ENCODE data around the gene KMT2C.
"Not testable (repeated sequence)": the region's sequence is repeated elsewhere in the genome, so short reads cannot be mapped to it uniquely, and the experiment has no call there.

KMT2C gene

GRCh38 chr7:152231089-152231488 is 204.7 kb downstream of the KMT2C start:
- DNase-seq (ENCODE audit: low read depth in 2 of 2, low spot score in 1 of 2), result no peak

DNA sequence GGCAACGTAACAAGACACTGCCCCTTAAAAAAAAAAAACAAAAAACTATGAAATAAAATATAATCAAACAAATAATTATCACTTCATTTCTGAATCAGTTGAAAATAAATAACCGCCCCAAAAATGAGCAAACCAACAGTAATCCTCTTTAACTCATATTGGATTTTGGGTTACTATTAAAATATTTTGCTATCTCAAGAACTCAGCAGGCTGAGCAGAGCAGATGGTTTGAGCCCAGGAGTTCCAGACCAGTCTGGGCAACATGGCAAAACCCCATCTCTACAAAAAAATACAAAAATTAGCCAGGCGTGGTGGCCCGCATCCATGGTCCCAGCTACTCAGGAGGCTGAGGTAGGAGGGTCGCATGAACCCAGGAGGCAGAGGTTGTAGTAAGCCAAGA is 216.2 kb downstream of the KMT2C start:
- DNase-seq (ENCODE audit: low read depth in 2 of 2, low spot score in 1 of 2), result not testable (repeated sequence)

GRCh38 chr7:152208766-152209165 is 227.0 kb downstream of the KMT2C start:
- not testable (repeated sequence) for DNase-seq (ENCODE audit: low read depth in 2 of 2, low spot score in 1 of 2)

DNA sequence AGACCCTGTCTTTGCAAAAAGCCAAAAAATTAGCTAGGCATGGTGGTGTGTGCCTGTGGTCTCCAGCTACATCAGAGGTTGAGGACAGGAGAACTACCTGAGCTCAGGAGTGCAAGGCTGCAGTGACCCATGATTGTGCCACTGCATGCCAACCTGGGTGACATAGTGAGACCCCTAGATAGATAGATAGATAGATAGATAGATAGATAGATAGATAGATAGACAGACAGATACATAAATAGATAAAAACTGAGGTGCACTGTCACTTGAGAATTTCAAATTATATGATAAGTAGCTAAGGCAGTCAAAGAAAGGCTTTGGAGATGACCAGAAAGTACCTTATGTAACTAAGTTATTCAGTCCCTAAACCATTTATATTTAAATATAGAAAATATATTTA is 231.4 kb downstream of the KMT2C start:
- DNase-seq (ENCODE audit: low read depth in 2 of 2, low spot score in 1 of 2), result not testable (repeated sequence)

DNA sequence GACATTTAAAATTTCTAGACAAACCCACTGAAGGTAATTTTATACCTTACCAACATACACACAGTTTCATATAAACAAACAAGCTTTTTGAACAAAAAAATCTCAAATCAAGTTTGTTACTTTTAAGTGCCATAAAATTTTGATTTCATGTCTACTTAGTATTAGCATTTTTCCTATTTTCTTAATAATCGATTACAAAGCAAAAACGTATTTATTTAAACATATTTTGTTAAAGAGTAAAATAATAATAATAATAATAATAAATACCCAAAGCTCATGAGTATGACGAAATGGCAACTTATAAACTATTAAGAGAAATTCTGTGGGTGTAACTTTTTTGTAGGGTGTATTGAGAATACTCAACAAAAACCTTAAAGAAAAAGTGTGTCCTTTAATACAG is 232.7 kb downstream of the KMT2C start:
- no peak for DNase-seq (ENCODE audit: low read depth in 2 of 2, low spot score in 1 of 2)

DNA sequence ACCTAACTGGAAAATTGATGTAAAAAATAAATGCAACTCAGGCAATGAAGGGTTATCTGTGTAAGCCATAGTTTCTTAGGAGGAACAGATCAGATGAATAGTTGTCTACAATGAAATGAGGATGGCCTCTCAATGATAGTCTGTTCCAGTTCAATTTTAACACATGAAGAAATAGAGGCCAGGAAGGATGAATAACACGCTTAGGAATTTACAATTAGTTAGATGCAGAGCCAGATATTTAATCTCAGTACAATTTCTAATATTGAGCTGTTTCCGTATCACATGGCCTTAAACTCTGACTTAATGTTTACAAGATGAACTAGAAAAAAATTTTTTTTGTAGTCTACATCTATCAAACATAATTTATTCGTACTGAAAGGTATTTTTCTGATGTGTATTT is 233.7 kb downstream of the KMT2C start:
- no peak for DNase-seq (ENCODE audit: low read depth in 2 of 2, low spot score in 1 of 2)

DNA sequence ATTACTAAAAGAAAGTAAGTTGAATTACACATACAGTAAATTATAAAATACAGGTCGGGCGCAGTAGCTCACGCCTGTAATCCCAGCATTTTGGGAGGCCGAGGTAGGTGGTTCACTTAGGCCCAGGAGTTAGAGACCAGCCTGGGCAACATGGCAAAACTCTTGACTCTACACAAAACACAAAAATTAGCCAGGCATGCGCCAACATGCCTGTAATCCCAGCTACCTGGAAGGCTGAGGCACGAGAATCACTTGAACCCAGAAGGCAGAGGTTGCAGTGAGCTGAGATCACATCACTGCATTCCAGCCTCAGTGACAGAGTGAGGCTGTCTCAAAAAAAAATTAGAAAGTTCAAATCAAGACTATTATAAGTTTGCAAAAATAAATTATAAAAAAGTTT is 235.4 kb downstream of the KMT2C start:
- no peak for DNase-seq (ENCODE audit: low read depth in 2 of 2, low spot score in 1 of 2)

- no peak for DNase-seq (ENCODE audit: low read depth in 2 of 2, low spot score in 1 of 2)
Observed at GRCh38 chr7:152196391-152196790, 239.4 kb downstream of the KMT2C start.

GRCh38 chr7:152193880-152194279 is 241.9 kb downstream of the KMT2C start:
- no peak for DNase-seq (ENCODE audit: low read depth in 2 of 2, low spot score in 1 of 2)

GRCh38 chr7:152189061-152189460 is 246.7 kb downstream of the KMT2C start:
- DNase-seq (ENCODE audit: low read depth in 2 of 2, low spot score in 1 of 2), result no peak

DNA sequence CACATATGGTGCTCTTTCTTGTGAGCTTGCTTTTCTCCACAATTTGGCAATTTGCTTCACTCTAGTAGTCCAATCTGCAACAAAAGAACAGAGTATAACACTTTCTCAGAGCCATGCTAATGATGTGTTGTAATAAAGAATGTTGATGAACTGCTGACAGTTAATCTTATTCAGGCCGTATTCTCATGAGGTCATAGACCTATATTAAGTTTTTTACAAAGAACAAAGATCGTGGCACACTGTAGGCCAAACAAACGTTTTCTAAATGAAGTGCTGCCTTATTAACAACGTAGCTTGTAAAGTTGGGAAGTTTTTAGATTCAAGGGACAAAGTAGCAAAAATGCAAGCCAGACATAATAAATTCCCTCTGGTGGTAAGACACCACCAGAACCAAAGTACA is 250.2 kb downstream of the KMT2C start:
- no peak for DNase-seq (ENCODE audit: low read depth in 2 of 2, low spot score in 1 of 2)

DNA sequence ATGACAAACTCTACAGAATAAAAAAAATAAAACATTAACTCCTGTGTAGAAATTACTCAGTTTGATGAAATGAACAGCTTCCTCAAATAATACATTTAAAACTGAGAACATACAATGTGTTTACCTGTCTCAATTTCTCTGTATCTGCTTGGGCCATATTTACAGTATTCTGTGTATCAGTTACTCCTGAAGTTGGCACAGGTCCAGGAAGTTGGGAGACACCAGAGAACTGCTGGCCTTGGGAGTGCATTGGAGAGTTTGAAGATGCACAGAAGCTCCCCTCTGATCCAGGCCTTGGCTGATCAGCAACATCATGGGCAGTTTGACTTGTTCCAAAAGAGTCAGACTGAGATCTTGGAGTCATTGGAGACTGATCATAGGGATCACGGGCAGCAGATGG is 255.2 kb downstream of the KMT2C start:
- no peak for DNase-seq (ENCODE audit: low read depth in 2 of 2, low spot score in 1 of 2)

DNA sequence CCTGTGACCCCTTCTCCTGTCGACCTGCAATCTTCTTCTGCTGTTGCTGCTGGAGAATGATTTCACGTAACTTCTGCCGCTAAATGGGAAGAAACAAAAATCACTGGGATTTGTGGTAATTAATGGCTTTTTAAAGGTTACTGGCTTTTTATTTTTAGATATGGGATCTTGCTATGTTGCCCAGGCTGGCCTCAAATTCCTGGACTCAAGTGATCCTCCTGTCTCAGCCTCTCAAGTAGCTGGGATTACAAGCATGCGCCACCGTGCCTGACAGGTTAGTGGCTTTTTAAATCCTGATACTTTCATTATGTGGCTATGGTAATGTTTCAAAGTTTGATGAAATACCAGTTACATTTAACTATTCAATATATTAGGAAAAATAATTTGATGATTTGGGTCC is 255.8 kb downstream of the KMT2C start:
- DNase-seq (ENCODE audit: low read depth in 2 of 2, low spot score in 1 of 2), result no peak

DNA sequence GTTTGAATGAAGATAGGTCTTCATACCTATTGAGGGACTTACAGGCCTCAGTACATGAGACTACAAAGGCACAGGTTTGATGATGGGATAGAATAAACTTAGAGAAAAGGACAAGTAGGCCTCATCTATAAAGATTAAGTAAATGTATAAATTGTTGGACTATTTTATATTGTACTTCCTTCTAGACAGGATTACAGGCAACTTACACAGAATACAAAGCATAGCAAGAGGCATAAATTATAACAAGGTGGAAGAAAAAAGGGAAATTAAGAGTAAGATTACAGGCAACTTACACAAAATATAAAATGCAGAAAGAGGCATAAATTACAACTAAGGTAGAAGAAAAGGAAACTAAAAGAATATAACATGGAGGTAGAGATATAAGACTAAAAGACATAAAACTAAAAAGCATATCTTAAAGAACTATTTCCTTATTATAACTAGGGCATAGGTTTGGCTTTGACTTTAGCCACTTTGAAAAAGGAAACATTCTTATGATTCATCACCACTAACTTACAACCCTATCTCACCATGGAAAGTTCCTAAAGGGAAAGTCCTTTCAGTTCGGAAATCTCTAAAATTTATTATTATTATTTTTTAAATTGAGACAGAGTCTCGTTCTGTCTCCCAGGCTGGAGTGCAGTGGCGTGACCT is 257.3 kb downstream of the KMT2C start:
- DNase-seq (ENCODE audit: low read depth in 2 of 2, low spot score in 1 of 2), result no peak

- no peak for DNase-seq (ENCODE audit: low read depth in 2 of 2, low spot score in 1 of 2)
Observed at GRCh38 chr7:152177681-152178404, 258.0 kb downstream of the KMT2C start.

DNA sequence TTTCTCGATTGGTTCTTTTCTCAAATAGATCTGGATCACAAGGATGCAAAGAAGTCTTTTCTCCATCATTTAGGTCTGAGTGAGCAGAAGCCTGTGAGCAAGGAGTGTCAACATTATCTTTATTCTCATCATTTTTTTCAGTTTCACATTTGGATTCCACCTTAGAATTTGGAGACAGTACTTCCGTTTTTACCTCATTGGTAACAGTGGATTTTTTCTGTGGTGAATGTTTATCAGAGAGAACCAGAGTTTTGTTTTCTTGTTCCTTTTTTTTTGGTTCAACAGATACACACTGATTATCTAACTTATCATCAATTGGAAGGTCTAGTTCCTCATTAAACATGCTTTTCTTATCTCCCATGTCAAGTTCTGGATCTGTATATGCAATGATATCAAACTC is 259.0 kb downstream of the KMT2C start:
- no peak for DNase-seq (ENCODE audit: low read depth in 2 of 2, low spot score in 1 of 2)

- no peak for DNase-seq (ENCODE audit: low read depth in 2 of 2, low spot score in 1 of 2)
Observed at GRCh38 chr7:152173372-152174070, 262.3 kb downstream of the KMT2C start.

GRCh38 chr7:152162287-152162686 is 273.5 kb downstream of the KMT2C start:
- no peak for DNase-seq (ENCODE audit: low read depth in 2 of 2, low spot score in 1 of 2)

GRCh38 chr7:152161171-152161570 is 274.6 kb downstream of the KMT2C start:
- DNase-seq (ENCODE audit: low read depth in 2 of 2, low spot score in 1 of 2), result no peak

- no peak for DNase-seq (ENCODE audit: low read depth in 2 of 2, low spot score in 1 of 2)
Observed at GRCh38 chr7:152158801-152159587, 276.8 kb downstream of the KMT2C start.

- no peak for DNase-seq (ENCODE audit: low read depth in 2 of 2, low spot score in 1 of 2)
Observed at GRCh38 chr7:152152267-152152666, 283.5 kb downstream of the KMT2C start.

DNA sequence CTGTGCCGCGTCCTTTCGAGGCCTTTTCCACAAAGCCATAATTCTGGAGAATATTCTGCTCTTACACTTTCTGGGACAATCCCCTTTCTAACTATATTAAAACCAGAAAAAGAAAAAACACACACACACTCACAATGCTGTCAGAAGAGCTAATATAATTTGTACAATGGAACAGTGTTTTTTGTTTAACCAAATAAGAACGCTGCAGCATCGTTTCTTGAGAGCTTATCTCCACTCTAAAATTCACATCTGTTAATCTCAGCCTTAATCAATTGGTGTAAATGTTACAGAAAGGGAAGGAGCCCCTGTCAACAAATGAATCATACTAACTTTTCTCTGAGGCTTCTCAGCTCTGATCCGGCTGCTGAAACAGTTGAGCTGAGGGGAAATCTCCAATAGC is 286.4 kb downstream of the KMT2C start:
- no peak for DNase-seq (ENCODE audit: low read depth in 2 of 2, low spot score in 1 of 2)
